ENCODE measurements around the gene UBASH3B.
"Not testable (repeated sequence)": the region's sequence is repeated elsewhere in the genome, so short reads cannot be mapped to it uniquely, and the experiment has no call there.

The UBASH3B gene

GRCh38 chr11:122655527-122656072, at the start of gene UBASH3B:
Gene UBASH3B, plus strand, starts transcription at chr11:122655722. Its CDS starts 328 bp downstream, at chr11:122656050.
- Histone ChIP-seq H3K9me3 (ENCODE audit: control insufficient read depth in 2 of 2, low read length in 2 of 2) (no peaks in the 10 kb centered on the region), H3K9ac (ENCODE audit: low read length in 2 of 2) (peak within 1 kb of the TSS; percentile 47 to 77)

DNA sequence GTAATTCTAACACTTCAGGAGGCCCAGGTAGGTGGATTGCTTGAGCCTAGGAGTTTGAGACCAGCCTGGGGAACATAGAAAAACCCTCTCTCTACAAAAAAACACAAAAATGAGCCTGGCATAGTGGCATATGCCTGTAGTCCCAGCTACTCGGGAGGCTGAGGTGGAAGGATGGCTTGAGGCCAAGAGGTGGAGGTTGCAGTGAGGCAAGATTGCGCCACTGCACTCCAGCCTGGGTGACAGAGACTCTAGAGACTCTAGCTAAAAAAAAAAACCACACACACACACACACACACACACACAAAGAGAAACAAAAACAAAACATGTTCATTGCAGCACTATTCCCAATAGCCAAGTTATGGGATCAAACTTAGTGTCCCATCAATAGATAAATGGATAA, 48.4 kb upstream of the UBASH3B start:
- H3K27me3 ChIP-seq (ENCODE audit: control insufficient read depth in 1 of 2, insufficient read depth in 2 of 2, low read length in 2 of 2); H3K4me1 ChIP-seq (ENCODE audit: control insufficient read depth, insufficient read depth, low read length); H3K36me3 ChIP-seq (ENCODE audit: control insufficient read depth in 2 of 2, insufficient read depth in 2 of 2, low read length in 2 of 2); H3K9me3 ChIP-seq (ENCODE audit: control insufficient read depth in 2 of 2, low read length in 2 of 2); H3K9ac ChIP-seq (ENCODE audit: low read length in 2 of 2); H3K27ac ChIP-seq (ENCODE audit: low read length); H3K4me3 ChIP-seq (ENCODE audit: low read length in 2 of 2): not testable (repeated sequence)

More at GRCh38 chr11:122655527-122656072, at the start of gene UBASH3B:
- Histone ChIP-seq H3K4me3 (ENCODE audit: low read length in 2 of 2) (peak within 1 kb of the TSS; percentile 80 to 82), H3K27ac (ENCODE audit: low read length) (peak within 1 kb of the TSS; percentile 78), H3K4me1 (ENCODE audit: control insufficient read depth, insufficient read depth, low read length) (peaks cover 15% of the 10 kb centered on the region), H3K27me3 (ENCODE audit: control insufficient read depth in 1 of 2, insufficient read depth in 2 of 2, low read length in 2 of 2) (peaks cover 0 to 5% of the 10 kb centered on the region in 2 donors), H3K36me3 (ENCODE audit: control insufficient read depth in 2 of 2, insufficient read depth in 2 of 2, low read length in 2 of 2) (no peaks in the 10 kb centered on the region)

GRCh38 chr11:122612123-122612824, 43.2 kb upstream of the UBASH3B start:
- Histone ChIP-seq H3K9ac (ENCODE audit: low read length in 2 of 2) (no peak overlapping the region), H3K4me1 (ENCODE audit: control insufficient read depth, insufficient read depth, low read length) (no peaks in the 10 kb centered on the region), H3K4me3 (ENCODE audit: low read length in 2 of 2) (no peak overlapping the region), H3K9me3 (ENCODE audit: control insufficient read depth in 2 of 2, low read length in 2 of 2) (no peaks in the 10 kb centered on the region), H3K27me3 (ENCODE audit: control insufficient read depth in 1 of 2, insufficient read depth in 2 of 2, low read length in 2 of 2) (peaks cover 0 to 2% of the 10 kb centered on the region in 2 donors), H3K36me3 (ENCODE audit: control insufficient read depth in 2 of 2, insufficient read depth in 2 of 2, low read length in 2 of 2) (no peaks in the 10 kb centered on the region), H3K27ac (ENCODE audit: low read length) (no peak overlapping the region)

GRCh38 chr11:122616718-122617117, 38.8 kb upstream of the UBASH3B start:
- Histone ChIP-seq H3K36me3 (ENCODE audit: control insufficient read depth in 2 of 2, insufficient read depth in 2 of 2, low read length in 2 of 2) (no peaks in the 10 kb centered on the region), H3K4me3 (ENCODE audit: low read length in 2 of 2) (no peak overlapping the region), H3K4me1 (ENCODE audit: control insufficient read depth, insufficient read depth, low read length) (no peaks in the 10 kb centered on the region), H3K9ac (ENCODE audit: low read length in 2 of 2) (no peak overlapping the region), H3K27ac (ENCODE audit: low read length) (no peak overlapping the region), H3K9me3 (ENCODE audit: control insufficient read depth in 2 of 2, low read length in 2 of 2) (no peaks in the 10 kb centered on the region), H3K27me3 (ENCODE audit: control insufficient read depth in 1 of 2, insufficient read depth in 2 of 2, low read length in 2 of 2) (peaks cover 0 to 2% of the 10 kb centered on the region in 2 donors)

GRCh38 chr11:122617297-122617696, 38.2 kb upstream of the UBASH3B start:
- H3K27ac ChIP-seq (ENCODE audit: low read length): no peak overlapping the region
- no peak overlapping the region for H3K9ac ChIP-seq (ENCODE audit: low read length in 2 of 2)
- no peaks in the 10 kb centered on the region for H3K4me1 ChIP-seq (ENCODE audit: control insufficient read depth, insufficient read depth, low read length)
- H3K4me3 ChIP-seq (ENCODE audit: low read length in 2 of 2): no peak overlapping the region
- no peaks in the 10 kb centered on the region for H3K36me3 ChIP-seq (ENCODE audit: control insufficient read depth in 2 of 2, insufficient read depth in 2 of 2, low read length in 2 of 2)
- no peaks in the 10 kb centered on the region for H3K9me3 ChIP-seq (ENCODE audit: control insufficient read depth in 2 of 2, low read length in 2 of 2)
- peaks cover 0 to 2% of the 10 kb centered on the region in 2 donors for H3K27me3 ChIP-seq (ENCODE audit: control insufficient read depth in 1 of 2, insufficient read depth in 2 of 2, low read length in 2 of 2)

- Histone ChIP-seq H3K27ac (ENCODE audit: low read length) (no peak overlapping the region), H3K27me3 (ENCODE audit: control insufficient read depth in 1 of 2, insufficient read depth in 2 of 2, low read length in 2 of 2) (peaks cover 0 to 2% of the 10 kb centered on the region in 2 donors), H3K4me3 (ENCODE audit: low read length in 2 of 2) (no peak overlapping the region), H3K36me3 (ENCODE audit: control insufficient read depth in 2 of 2, insufficient read depth in 2 of 2, low read length in 2 of 2) (no peaks in the 10 kb centered on the region), H3K9me3 (ENCODE audit: control insufficient read depth in 2 of 2, low read length in 2 of 2) (no peaks in the 10 kb centered on the region), H3K4me1 (ENCODE audit: control insufficient read depth, insufficient read depth, low read length) (no peaks in the 10 kb centered on the region), H3K9ac (ENCODE audit: low read length in 2 of 2) (no peak overlapping the region)
Observed at GRCh38 chr11:122617926-122618325, 37.6 kb upstream of the UBASH3B start.

- Histone ChIP-seq H3K36me3 (ENCODE audit: control insufficient read depth in 2 of 2, insufficient read depth in 2 of 2, low read length in 2 of 2) (no peaks in the 10 kb centered on the region), H3K9me3 (ENCODE audit: control insufficient read depth in 2 of 2, low read length in 2 of 2) (no peaks in the 10 kb centered on the region), H3K27ac (ENCODE audit: low read length) (no peak overlapping the region), H3K4me1 (ENCODE audit: control insufficient read depth, insufficient read depth, low read length) (no peaks in the 10 kb centered on the region), H3K27me3 (ENCODE audit: control insufficient read depth in 1 of 2, insufficient read depth in 2 of 2, low read length in 2 of 2) (peaks cover 0 to 4% of the 10 kb centered on the region in 2 donors), H3K4me3 (ENCODE audit: low read length in 2 of 2) (no peak overlapping the region), H3K9ac (ENCODE audit: low read length in 2 of 2) (no peak overlapping the region)
Observed at GRCh38 chr11:122618927-122619326, 36.6 kb upstream of the UBASH3B start.

DNA sequence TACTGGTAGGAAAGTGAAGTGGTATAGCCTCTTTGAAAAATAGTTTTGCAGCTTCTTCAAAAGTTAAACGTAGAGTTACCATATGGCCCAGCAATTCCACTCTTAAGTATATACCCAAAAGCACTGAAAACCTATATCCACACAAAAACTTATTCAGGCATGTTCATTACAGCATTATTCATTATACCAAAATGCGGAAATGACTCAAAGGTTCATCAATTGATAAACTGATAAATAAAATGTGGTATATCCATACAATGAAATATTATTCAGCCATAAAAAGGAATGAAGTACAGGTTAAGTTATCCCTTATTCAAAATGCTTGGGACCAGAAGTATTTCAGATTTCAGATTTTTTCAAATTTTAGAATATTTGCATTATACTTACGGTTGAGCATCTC, 35.8 kb upstream of the UBASH3B start:
- Histone ChIP-seq H3K4me1 (ENCODE audit: control insufficient read depth, insufficient read depth, low read length) (no peaks in the 10 kb centered on the region), H3K36me3 (ENCODE audit: control insufficient read depth in 2 of 2, insufficient read depth in 2 of 2, low read length in 2 of 2) (no peaks in the 10 kb centered on the region), H3K4me3 (ENCODE audit: low read length in 2 of 2) (no peak overlapping the region), H3K9ac (ENCODE audit: low read length in 2 of 2) (no peak overlapping the region), H3K27me3 (ENCODE audit: control insufficient read depth in 1 of 2, insufficient read depth in 2 of 2, low read length in 2 of 2) (peaks cover 0 to 3% of the 10 kb centered on the region in 2 donors), H3K9me3 (ENCODE audit: control insufficient read depth in 2 of 2, low read length in 2 of 2) (no peaks in the 10 kb centered on the region), H3K27ac (ENCODE audit: low read length) (no peak overlapping the region)

- not testable (repeated sequence) for H3K36me3 ChIP-seq (ENCODE audit: control insufficient read depth in 2 of 2, insufficient read depth in 2 of 2, low read length in 2 of 2); H3K9ac ChIP-seq (ENCODE audit: low read length in 2 of 2); H3K27ac ChIP-seq (ENCODE audit: low read length); H3K27me3 ChIP-seq (ENCODE audit: control insufficient read depth in 1 of 2, insufficient read depth in 2 of 2, low read length in 2 of 2); H3K4me3 ChIP-seq (ENCODE audit: low read length in 2 of 2); H3K9me3 ChIP-seq (ENCODE audit: control insufficient read depth in 2 of 2, low read length in 2 of 2); H3K4me1 ChIP-seq (ENCODE audit: control insufficient read depth, insufficient read depth, low read length)
Observed at GRCh38 chr11:122625501-122625900, 30.0 kb upstream of the UBASH3B start.

GRCh38 chr11:122625976-122626665, 29.4 kb upstream of the UBASH3B start:
- no peaks in the 10 kb centered on the region for H3K36me3 ChIP-seq (ENCODE audit: control insufficient read depth in 2 of 2, insufficient read depth in 2 of 2, low read length in 2 of 2)
- peaks cover 0 to 4% of the 10 kb centered on the region in 2 donors for H3K27me3 ChIP-seq (ENCODE audit: control insufficient read depth in 1 of 2, insufficient read depth in 2 of 2, low read length in 2 of 2)
- H3K4me1 ChIP-seq (ENCODE audit: control insufficient read depth, insufficient read depth, low read length): no peaks in the 10 kb centered on the region
- no peaks in the 10 kb centered on the region for H3K9me3 ChIP-seq (ENCODE audit: control insufficient read depth in 2 of 2, low read length in 2 of 2)
- H3K4me3 ChIP-seq (ENCODE audit: low read length in 2 of 2): no peak overlapping the region
- no peak overlapping the region for H3K27ac ChIP-seq (ENCODE audit: low read length)
- H3K9ac ChIP-seq (ENCODE audit: low read length in 2 of 2): no peak overlapping the region

DNA sequence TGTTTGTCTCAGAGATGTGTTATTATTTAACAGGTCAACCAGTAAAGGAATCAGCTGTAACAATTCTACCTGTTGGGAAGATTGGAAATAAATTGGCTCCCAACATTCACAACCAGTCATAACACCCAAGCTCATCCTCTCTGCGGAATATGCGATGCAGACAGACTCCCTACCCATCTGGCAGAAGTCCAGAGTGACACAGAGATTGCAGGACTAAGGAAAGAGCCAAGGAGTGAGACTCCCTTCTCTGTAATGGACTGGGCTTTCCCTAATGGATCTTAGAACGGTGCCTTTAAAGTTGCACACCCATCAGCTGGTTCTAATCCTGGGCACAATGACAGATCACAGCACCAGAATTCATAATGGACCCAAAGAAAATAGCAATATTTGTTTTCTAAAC, 27.8 kb upstream of the UBASH3B start:
- H3K4me1 ChIP-seq (ENCODE audit: control insufficient read depth, insufficient read depth, low read length): no peaks in the 10 kb centered on the region
- H3K9me3 ChIP-seq (ENCODE audit: control insufficient read depth in 2 of 2, low read length in 2 of 2): no peaks in the 10 kb centered on the region
- H3K4me3 ChIP-seq (ENCODE audit: low read length in 2 of 2): no peak overlapping the region
- peaks cover 0 to 4% of the 10 kb centered on the region in 2 donors for H3K27me3 ChIP-seq (ENCODE audit: control insufficient read depth in 1 of 2, insufficient read depth in 2 of 2, low read length in 2 of 2)
- no peak overlapping the region for H3K9ac ChIP-seq (ENCODE audit: low read length in 2 of 2)
- H3K27ac ChIP-seq (ENCODE audit: low read length): no peak overlapping the region
- no peaks in the 10 kb centered on the region for H3K36me3 ChIP-seq (ENCODE audit: control insufficient read depth in 2 of 2, insufficient read depth in 2 of 2, low read length in 2 of 2)
